IMR-90 (cell line): ENCODE measurements around the gene NPFF.

ENCODE experiments used
- BHLHE40 ChIP-seq: fragments of 150-350 bp; IDR thresholded peaks from 2 replicates; pipeline ENCODE4 v1.6.1; 2016; ENCODE audit warnings: mild to moderate bottlenecking, low read depth, low read length
- CEBPB ChIP-seq: IDR thresholded peaks from 2 replicates; pipeline ENCODE4 v1.6.1; 2012; ENCODE audit warnings: low read depth, low read length, improper control_type of control experiment
- CTCF ChIP-seq: conservative IDR thresholded peaks from 2 replicates; pipeline ENCODE4 v1.5.1; 2012; ENCODE audit warnings: mild to moderate bottlenecking, low read depth, low read length, improper control_type of control experiment
- MAFK ChIP-seq: IDR thresholded peaks from 2 replicates; pipeline ENCODE4 v1.6.1; 2012; ENCODE audit warnings: low read depth, low read length, improper control_type of control experiment
- MAZ ChIP-seq: IDR thresholded peaks from 2 replicates; pipeline ENCODE4 v1.6.1; 2012; ENCODE audit warnings: low read depth, mild to moderate bottlenecking, low read length, improper control_type of control experiment, moderate library complexity, borderline replicate concordance
- MXI1 ChIP-seq: IDR thresholded peaks from 2 replicates; pipeline ENCODE4 v1.6.1; 2012; ENCODE audit warnings: low read depth, mild to moderate bottlenecking, low read length, moderate library complexity, borderline replicate concordance
- POLR2A ChIP-seq: IDR thresholded peaks from 2 replicates; pipeline ENCODE4 v1.6.1; 2012; ENCODE audit warnings: mild to moderate bottlenecking, low read depth, low read length
- RAD21 ChIP-seq: IDR thresholded peaks from 2 replicates; pipeline ENCODE4 v1.6.1; 2012; ENCODE audit warnings: low read length, improper control_type of control experiment
- RCOR1 ChIP-seq: IDR thresholded peaks from 2 replicates; pipeline ENCODE4 v1.6.1; 2012; ENCODE audit warnings: mild to moderate bottlenecking, low read length, improper control_type of control experiment; ENCODE audit not compliant: insufficient replicate concordance
- RFX5 ChIP-seq: IDR thresholded peaks from 2 replicates; pipeline ENCODE4 v1.8.0; 2012; ENCODE audit warnings: low read depth, mild to moderate bottlenecking, low read length, moderate library complexity
- SMC3 ChIP-seq: fragments of 150-350 bp; IDR thresholded peaks from 2 replicates; pipeline ENCODE4 v1.6.1; 2016; ENCODE audit warnings: low read depth, mild to moderate bottlenecking, antibody characterized with exemption, low read length, moderate library complexity
- USF2 ChIP-seq: fragments of 150-350 bp; IDR thresholded peaks from 2 replicates; pipeline ENCODE4 v1.6.1; 2017; ENCODE audit warnings: mild to moderate bottlenecking, antibody characterized with exemption, low read length, low read depth
- TF ChIP-seq, protein P1 (sequence below): fragments of 150-350 bp; IDR thresholded peaks from 2 replicates; pipeline ENCODE4 v1.6.1; 2016; ENCODE audit warnings: low read depth, mild to moderate bottlenecking, low read length, moderate library complexity, borderline replicate concordance

DNA sequence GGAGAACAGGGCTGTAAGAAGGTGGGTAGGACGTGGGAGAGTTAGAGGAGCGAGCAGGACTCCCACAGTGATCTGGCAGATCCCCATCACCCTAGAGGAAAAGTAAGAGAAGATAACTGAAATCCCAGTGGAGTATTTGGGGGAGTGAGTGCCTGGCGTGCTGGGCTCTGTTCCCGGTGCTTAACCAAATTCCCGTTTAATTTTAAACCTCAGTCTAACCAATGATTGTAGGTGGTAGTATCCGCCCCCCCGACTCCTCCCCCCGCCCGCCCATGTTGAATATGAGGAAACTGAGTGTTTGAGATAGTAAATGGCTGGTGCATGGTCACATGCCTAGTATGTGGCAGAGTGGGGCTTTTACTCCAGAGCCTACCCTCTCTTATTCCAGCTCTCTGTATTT is 5.0 kb downstream of the NPFF start:
- TF ChIP-seq CTCF (no peak), POLR2A (no peak), RFX5 (no peak), RAD21 (no peak), CEBPB (no peak), SMC3 (no peak), RCOR1 (no peak), BHLHE40 (no peak), USF2 (no peak), MAFK (no peak), MAZ (no peak), MXI1 (no peak)
- TF ChIP-seq, protein P1, sequence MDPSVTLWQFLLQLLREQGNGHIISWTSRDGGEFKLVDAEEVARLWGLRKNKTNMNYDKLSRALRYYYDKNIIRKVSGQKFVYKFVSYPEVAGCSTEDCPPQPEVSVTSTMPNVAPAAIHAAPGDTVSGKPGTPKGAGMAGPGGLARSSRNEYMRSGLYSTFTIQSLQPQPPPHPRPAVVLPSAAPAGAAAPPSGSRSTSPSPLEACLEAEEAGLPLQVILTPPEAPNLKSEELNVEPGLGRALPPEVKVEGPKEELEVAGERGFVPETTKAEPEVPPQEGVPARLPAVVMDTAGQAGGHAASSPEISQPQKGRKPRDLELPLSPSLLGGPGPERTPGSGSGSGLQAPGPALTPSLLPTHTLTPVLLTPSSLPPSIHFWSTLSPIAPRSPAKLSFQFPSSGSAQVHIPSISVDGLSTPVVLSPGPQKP = no peak
